Brain microvascular endothelial cell (primary cell): ENCODE results near the gene KCTD11.
"Not testable (repeated sequence)": the region's sequence is repeated elsewhere in the genome, so short reads cannot be mapped to it uniquely, and the experiment has no call there.

ENCODE experiments used
- DNase-seq: peaks from one replicate; pipeline ENCODE4 v3.0.0-alpha.2; 2020
- H3K27ac ChIP-seq: fragments of 250-450 bp; sonication (Bioruptor Pico); 2 replicates; pipeline ENCODE4 v1.5.1; 2020; ENCODE audit warnings: mild to moderate bottlenecking, moderate library complexity
- H3K27me3 ChIP-seq: fragments of 250-450 bp; sonication (Bioruptor Pico); replicated peaks from 2 replicates; pipeline ENCODE4 v1.5.1; 2020; ENCODE audit warnings: mild to moderate bottlenecking
- H3K36me3 ChIP-seq: fragments of 250-450 bp; sonication (Bioruptor Pico); replicated peaks from 2 replicates; pipeline ENCODE4 v1.5.1; 2020; ENCODE audit warnings: mild to moderate bottlenecking
- H3K4me3 ChIP-seq: 2 replicates; pipeline ENCODE4 v1.5.1; 2011; ENCODE audit warnings: low read depth, mild to moderate bottlenecking, control low read depth, low read length, moderate library complexity
- in situ Hi-C: cut with HindIII; loops from 2 replicates; pipeline ENCODE4 v1.10.0; 2017; ENCODE audit warnings: low sequenced_read_pairs, low pct_ligation_motif_present
- TF ChIP-seq, protein P1 (sequence below): IDR thresholded peaks from 2 replicates; pipeline ENCODE4 v1.5.1; 2011; ENCODE audit warnings: low read depth, mild to moderate bottlenecking, moderate library complexity, low read length, control low read depth, inconsistent platforms; ENCODE audit errors: missing control alignments

KCTD11 gene

GRCh38 chr17:7330638-7331015, 21.3 kb upstream of the KCTD11 start:
- DNase-seq = no peak
- in situ Hi-C loops = no loop called here

DNA sequence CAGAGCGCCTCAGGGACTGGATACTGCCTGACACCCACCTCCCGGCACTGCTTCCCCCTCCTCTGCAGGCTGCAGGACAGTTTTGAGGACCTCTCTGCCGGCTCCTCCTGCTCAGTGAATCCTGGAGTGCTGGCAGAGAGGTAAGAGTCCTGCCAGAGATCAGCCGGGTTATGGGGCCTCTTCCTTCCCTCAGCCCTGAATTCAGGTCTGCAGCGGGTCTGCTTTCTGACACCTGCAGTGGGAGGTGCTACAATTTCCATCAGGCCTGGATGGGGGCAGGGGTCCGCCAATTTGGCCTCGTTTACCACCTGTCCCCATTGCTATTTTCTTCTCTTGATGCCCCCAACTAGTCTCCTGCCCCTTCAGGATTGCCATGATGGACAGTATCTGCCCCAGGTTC, 19.9 kb upstream of the KCTD11 start:
- TF ChIP-seq, protein P1, sequence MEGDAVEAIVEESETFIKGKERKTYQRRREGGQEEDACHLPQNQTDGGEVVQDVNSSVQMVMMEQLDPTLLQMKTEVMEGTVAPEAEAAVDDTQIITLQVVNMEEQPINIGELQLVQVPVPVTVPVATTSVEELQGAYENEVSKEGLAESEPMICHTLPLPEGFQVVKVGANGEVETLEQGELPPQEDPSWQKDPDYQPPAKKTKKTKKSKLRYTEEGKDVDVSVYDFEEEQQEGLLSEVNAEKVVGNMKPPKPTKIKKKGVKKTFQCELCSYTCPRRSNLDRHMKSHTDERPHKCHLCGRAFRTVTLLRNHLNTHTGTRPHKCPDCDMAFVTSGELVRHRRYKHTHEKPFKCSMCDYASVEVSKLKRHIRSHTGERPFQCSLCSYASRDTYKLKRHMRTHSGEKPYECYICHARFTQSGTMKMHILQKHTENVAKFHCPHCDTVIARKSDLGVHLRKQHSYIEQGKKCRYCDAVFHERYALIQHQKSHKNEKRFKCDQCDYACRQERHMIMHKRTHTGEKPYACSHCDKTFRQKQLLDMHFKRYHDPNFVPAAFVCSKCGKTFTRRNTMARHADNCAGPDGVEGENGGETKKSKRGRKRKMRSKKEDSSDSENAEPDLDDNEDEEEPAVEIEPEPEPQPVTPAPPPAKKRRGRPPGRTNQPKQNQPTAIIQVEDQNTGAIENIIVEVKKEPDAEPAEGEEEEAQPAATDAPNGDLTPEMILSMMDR = no peak
- no peak overlapping the region for H3K27ac ChIP-seq
- H3K36me3 ChIP-seq = no peaks in the 10 kb centered on the region
- no peak overlapping the region for H3K4me3 ChIP-seq
- in situ Hi-C loops = no loop called here
- H3K27me3 ChIP-seq = no peaks in the 10 kb centered on the region
- DNase-seq = no peak

More at GRCh38 chr17:7330638-7331015, 21.3 kb upstream of the KCTD11 start:
- Histone ChIP-seq H3K36me3 (no peaks in the 10 kb centered on the region), H3K27ac (no peak overlapping the region), H3K4me3 (peak overlapping the region; percentile 94), H3K27me3 (no peaks in the 10 kb centered on the region)
- TF ChIP-seq, protein P1 = no peak

DNA sequence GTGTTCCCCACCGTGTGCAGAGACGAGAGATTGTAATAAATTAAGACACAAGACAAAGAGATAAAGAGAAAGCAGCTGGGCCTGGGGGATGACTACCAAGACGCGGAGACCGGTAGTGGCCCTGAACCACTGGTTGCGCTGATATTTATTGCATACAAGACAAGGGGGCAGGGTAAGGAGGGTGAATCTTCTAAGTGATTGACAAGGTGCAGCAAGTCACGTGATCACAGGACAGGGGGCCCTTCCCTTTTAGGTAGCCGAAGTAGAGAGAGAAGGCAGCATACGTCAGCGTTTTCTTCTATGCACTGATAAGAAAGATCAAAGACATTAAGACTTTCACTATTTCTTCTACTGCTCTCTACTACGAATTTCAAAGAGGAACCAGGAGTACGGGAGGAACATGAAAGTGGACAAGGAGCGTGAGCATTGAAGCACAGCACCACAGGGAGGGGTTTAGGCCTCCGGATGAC, 19.3 kb upstream of the KCTD11 start:
- in situ Hi-C loops, H3K27ac ChIP-seq, H3K4me3 ChIP-seq, H3K36me3 ChIP-seq, H3K27me3 ChIP-seq, DNase-seq: not testable (repeated sequence)

DNA sequence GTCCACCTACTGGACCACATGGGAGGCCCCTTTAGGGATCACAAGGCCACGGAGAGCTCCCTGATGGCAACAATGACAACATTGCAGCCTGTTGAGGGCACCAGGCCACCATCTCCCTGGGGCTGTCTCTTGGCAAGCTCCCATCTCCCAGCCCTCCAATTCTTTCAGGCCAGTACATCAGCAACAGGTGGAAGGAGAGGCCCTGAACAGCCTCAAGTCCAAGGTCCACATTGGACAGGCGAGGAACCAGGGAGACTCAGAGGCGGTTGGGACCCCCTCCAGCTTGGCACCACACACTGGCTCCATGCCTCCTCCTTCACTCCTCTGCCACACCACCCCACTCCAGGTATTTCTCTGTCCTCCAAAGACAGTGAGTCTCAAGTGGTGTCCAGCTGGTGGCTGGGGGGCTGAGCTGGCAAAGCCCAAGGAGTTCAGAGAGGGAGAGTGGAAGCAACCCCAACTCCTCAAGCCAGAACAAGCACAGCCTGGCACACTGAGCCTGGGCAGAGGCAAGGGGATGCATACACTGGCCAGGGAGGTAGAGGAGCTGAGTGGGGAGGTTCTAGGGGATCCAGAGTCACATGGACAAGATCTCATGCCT, 16.9 kb upstream of the KCTD11 start:
- H3K4me3 ChIP-seq = no peak overlapping the region
- TF ChIP-seq, protein P1 = no peak
- in situ Hi-C loops = no loop called here
- H3K27me3 ChIP-seq = no peaks in the 10 kb centered on the region
- H3K36me3 ChIP-seq = no peaks in the 10 kb centered on the region
- no peak overlapping the region for H3K27ac ChIP-seq
- no peak for DNase-seq

DNA sequence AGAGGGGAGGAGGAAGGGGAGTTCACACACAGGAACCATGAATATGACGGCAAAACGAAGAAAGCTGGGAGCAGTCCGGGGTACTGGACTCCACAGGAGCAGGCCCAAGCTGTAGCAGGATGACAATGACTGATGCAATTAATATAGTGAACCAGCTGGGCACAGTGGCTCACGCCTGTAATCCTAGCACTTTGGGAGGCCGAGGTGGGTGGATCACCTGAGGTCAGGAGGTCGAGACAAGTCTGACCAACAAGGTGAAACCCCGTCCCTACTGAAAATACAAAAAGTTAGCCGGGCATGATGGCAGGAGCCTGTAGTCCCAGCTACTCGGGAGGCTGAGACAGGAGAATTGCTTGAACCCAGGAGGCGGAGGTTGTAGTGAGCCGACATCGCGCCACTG, 16.2 kb upstream of the KCTD11 start:
- H3K27ac ChIP-seq, H3K36me3 ChIP-seq, DNase-seq, H3K4me3 ChIP-seq, in situ Hi-C loops, H3K27me3 ChIP-seq: not testable (repeated sequence)

- in situ Hi-C loops = no loop called here
- DNase-seq = no peak
Measured at GRCh38 chr17:7336240-7337175, 15.5 kb upstream of the KCTD11 start, which contains the start of gene ACAP1. Gene ACAP1, plus strand, starts transcription at chr17:7336529. Its CDS starts 206 bp downstream, at chr17:7336735.

DNA sequence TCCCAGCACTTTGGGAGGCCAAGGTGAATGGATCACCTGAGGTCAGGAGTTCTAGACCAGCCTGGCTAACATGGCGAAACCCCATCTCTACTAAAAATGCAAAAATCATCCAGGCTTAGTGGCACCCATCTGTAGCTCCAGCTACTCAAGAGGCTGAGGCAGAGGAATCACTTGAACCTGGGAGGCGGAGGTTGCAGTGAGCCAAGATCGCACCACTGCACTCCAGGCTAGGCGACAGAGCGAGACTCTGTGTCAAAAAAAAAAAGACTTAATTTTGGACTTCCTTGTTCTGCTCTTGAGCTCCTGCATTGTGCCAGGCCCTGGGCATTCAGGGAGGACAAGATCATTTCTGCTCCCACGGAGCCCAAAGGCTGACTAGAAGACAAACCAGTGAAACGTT, 14.4 kb upstream of the KCTD11 start:
- H3K36me3 ChIP-seq, DNase-seq, H3K4me3 ChIP-seq, in situ Hi-C loops, H3K27me3 ChIP-seq, H3K27ac ChIP-seq: not testable (repeated sequence)

More at GRCh38 chr17:7336240-7337175, 15.5 kb upstream of the KCTD11 start, which contains the start of gene ACAP1:
- TF ChIP-seq, protein P1 = no peak
- no peaks in the 10 kb centered on the region for H3K36me3 ChIP-seq
- no peaks in the 10 kb centered on the region for H3K27me3 ChIP-seq
- H3K4me3 ChIP-seq = no peak within 1 kb of the TSS
- no peak within 1 kb of the TSS for H3K27ac ChIP-seq
